Astrocyte (in vitro differentiated cells and primary cell): Measurements from ENCODE around the gene PEX14. TPM values are rescaled to one million over a fixed set of nuclear protein-coding genes. Genes with fewer than 3 reads are reported as not detected.

Experiments used
- DNase-seq: peaks from one replicate; pipeline ENCODE4 v3.0.0-alpha.2; 2010; ENCODE audit warnings: low read depth
- FAIRE-seq: peaks from 2 replicates; lab custom pipeline; 2011; peaks lifted over from hg19 to GRCh38; lab: Jason Lieb, UNC
- H2AFZ ChIP-seq: 2 replicates; pipeline ENCODE4 v1.6.0; 2012; ENCODE audit warnings: low read depth, low read length, inconsistent platforms
- H3K27ac ChIP-seq: 2 replicates; pipeline ENCODE4 v1.5.1; 2011; ENCODE audit warnings: low read depth, low read length, inconsistent platforms
- H3K27me3 ChIP-seq: 2 replicates; pipeline ENCODE4 v1.6.0; 2011; ENCODE audit warnings: low read length, inconsistent platforms; ENCODE audit not compliant: insufficient read depth
- H3K36me3 ChIP-seq: 2 replicates; pipeline ENCODE4 v1.5.1; 2011; ENCODE audit warnings: low read length, inconsistent platforms; ENCODE audit not compliant: insufficient read depth
- H3K4me1 ChIP-seq: 2 replicates; pipeline ENCODE4 v1.5.1; 2011; ENCODE audit warnings: low read length, inconsistent platforms; ENCODE audit not compliant: insufficient read depth
- H3K4me2 ChIP-seq: 2 replicates; pipeline ENCODE4 v1.6.0; 2012; ENCODE audit warnings: low read length, inconsistent platforms
- H3K4me3 ChIP-seq: 2 replicates; pipeline ENCODE4 v1.5.1; 2011; ENCODE audit warnings: low read depth, mild to moderate bottlenecking, low read length, inconsistent platforms; ENCODE audit not compliant: insufficient read depth
- H3K79me2 ChIP-seq: 2 replicates; pipeline ENCODE4 v1.6.0; 2012; ENCODE audit warnings: mild to moderate bottlenecking, low read length, inconsistent platforms; ENCODE audit not compliant: insufficient read depth
- H3K9ac ChIP-seq: 2 replicates; pipeline ENCODE4 v1.6.0; 2012; ENCODE audit warnings: mild to moderate bottlenecking, low read length, inconsistent platforms
- H3K9me3 ChIP-seq: 2 replicates; pipeline ENCODE4 v1.5.1; 2012; ENCODE audit warnings: low read depth, mild to moderate bottlenecking, low read length, inconsistent platforms; ENCODE audit not compliant: insufficient read depth
- H4K20me1 ChIP-seq: 2 replicates; pipeline ENCODE4 v1.6.0; 2012; ENCODE audit warnings: low read length, inconsistent platforms; ENCODE audit not compliant: insufficient read depth
- H3K27ac Mint-ChIP-seq: one replicate; pipeline ENCODE4 v1.8.0; 2021; ENCODE audit warnings: mild to moderate bottlenecking, mixed read lengths; ENCODE audit not compliant: unreplicated experiment
- H3K27me3 Mint-ChIP-seq: one replicate; pipeline ENCODE4 v1.8.0; 2021; ENCODE audit warnings: low read depth, mixed read lengths; ENCODE audit not compliant: unreplicated experiment
- H3K36me3 Mint-ChIP-seq: one replicate; pipeline ENCODE4 v1.8.0; 2021; ENCODE audit warnings: low read depth, mixed read lengths; ENCODE audit not compliant: unreplicated experiment
- H3K4me1 Mint-ChIP-seq: one replicate; pipeline ENCODE4 v1.8.0; 2021; ENCODE audit warnings: low read depth, mixed read lengths; ENCODE audit not compliant: unreplicated experiment
- H3K4me3 Mint-ChIP-seq: one replicate; pipeline ENCODE4 v1.8.0; 2021; ENCODE audit warnings: mild to moderate bottlenecking, moderate library complexity, mixed read lengths; ENCODE audit not compliant: unreplicated experiment
- H3K9me3 Mint-ChIP-seq: one replicate; pipeline ENCODE4 v1.8.0; 2021; ENCODE audit warnings: mild to moderate bottlenecking, mixed read lengths; ENCODE audit not compliant: unreplicated experiment
- EZH2 ChIP-seq: IDR thresholded peaks from 2 replicates; pipeline ENCODE4 v1.6.1; 2012; ENCODE audit warnings: mild to moderate bottlenecking, low read length, inconsistent platforms; ENCODE audit not compliant: insufficient read depth
- total RNA-seq: library from RNA; stranded (reverse); gene quantifications from 2 replicates; pipeline ENCODE4 v1.2.1, GENCODE V29; 2021
- TF ChIP-seq, protein P1 (sequence below): IDR thresholded peaks from 2 replicates; pipeline ENCODE4 v1.5.1; 2011; ENCODE audit warnings: low read depth, mild to moderate bottlenecking, inconsistent platforms, low read length, moderate library complexity; ENCODE audit not compliant: insufficient read depth

PEX14 gene
- total RNA-seq, 1 donor from 2014 or later = 23.3 TPM

GRCh38 chr1:10564063-10564462 lies 89.3 kb downstream of the PEX14 start:
- Histone ChIP-seq H3K36me3 (no peaks in the 10 kb centered on the region), H2AFZ (no peak overlapping the region), H3K9me3 (no peaks in the 10 kb centered on the region), H3K4me2 (no peak overlapping the region), H3K79me2 (peaks cover 2% of the 10 kb centered on the region), H3K27me3 (no peaks in the 10 kb centered on the region), H3K27ac (no peak overlapping the region), H3K4me1 (no peaks in the 10 kb centered on the region), H3K9ac (no peak overlapping the region), H3K4me3 (no peak overlapping the region), H4K20me1 (no peaks in the 10 kb centered on the region)
- no peak overlapping the region for H3K4me3 Mint-ChIP-seq
- peaks cover 7% of the 10 kb centered on the region for H3K36me3 Mint-ChIP-seq
- no peak overlapping the region for H3K27ac Mint-ChIP-seq
- FAIRE-seq (no peak), DNase-seq (no peak)
- TF ChIP-seq EZH2 = no peak
- TF ChIP-seq, protein P1, sequence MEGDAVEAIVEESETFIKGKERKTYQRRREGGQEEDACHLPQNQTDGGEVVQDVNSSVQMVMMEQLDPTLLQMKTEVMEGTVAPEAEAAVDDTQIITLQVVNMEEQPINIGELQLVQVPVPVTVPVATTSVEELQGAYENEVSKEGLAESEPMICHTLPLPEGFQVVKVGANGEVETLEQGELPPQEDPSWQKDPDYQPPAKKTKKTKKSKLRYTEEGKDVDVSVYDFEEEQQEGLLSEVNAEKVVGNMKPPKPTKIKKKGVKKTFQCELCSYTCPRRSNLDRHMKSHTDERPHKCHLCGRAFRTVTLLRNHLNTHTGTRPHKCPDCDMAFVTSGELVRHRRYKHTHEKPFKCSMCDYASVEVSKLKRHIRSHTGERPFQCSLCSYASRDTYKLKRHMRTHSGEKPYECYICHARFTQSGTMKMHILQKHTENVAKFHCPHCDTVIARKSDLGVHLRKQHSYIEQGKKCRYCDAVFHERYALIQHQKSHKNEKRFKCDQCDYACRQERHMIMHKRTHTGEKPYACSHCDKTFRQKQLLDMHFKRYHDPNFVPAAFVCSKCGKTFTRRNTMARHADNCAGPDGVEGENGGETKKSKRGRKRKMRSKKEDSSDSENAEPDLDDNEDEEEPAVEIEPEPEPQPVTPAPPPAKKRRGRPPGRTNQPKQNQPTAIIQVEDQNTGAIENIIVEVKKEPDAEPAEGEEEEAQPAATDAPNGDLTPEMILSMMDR = no peak
- no peaks in the 10 kb centered on the region for H3K27me3 Mint-ChIP-seq
- peaks cover 8% of the 10 kb centered on the region for H3K9me3 Mint-ChIP-seq
- peaks cover 2% of the 10 kb centered on the region for H3K4me1 Mint-ChIP-seq

- Histone ChIP-seq H3K27me3 (no peaks in the 10 kb centered on the region), H3K79me2 (peaks cover 2% of the 10 kb centered on the region), H3K9me3 (no peaks in the 10 kb centered on the region), H4K20me1 (no peaks in the 10 kb centered on the region), H3K27ac (no peak overlapping the region), H3K36me3 (no peaks in the 10 kb centered on the region), H3K4me3 (no peak overlapping the region), H2AFZ (no peak overlapping the region), H3K4me2 (no peak overlapping the region), H3K4me1 (no peaks in the 10 kb centered on the region), H3K9ac (no peak overlapping the region)
- Mint-ChIP-seq H3K9me3 (no peaks in the 10 kb centered on the region), H3K27me3 (no peaks in the 10 kb centered on the region), H3K36me3 (peaks cover 5% of the 10 kb centered on the region), H3K4me3 (no peak overlapping the region), H3K4me1 (peaks cover 6% of the 10 kb centered on the region), H3K27ac (no peak overlapping the region)
- DNase-seq (no peak), FAIRE-seq (no peak)
- TF ChIP-seq, protein P1 = no peak
- no peak for TF ChIP-seq EZH2
Measured at GRCh38 chr1:10569531-10569930, 94.8 kb downstream of the PEX14 start.

GRCh38 chr1:10575616-10576015 lies 100.9 kb downstream of the PEX14 start:
- H3K4me3 ChIP-seq = no peak overlapping the region
- H3K9me3 ChIP-seq = no peaks in the 10 kb centered on the region
- peak; percentile 94 for FAIRE-seq
- no peaks in the 10 kb centered on the region for H4K20me1 ChIP-seq
- TF ChIP-seq, protein P1 = no peak
- no peak for TF ChIP-seq EZH2
- no peak overlapping the region for H2AFZ ChIP-seq
- peak overlapping the region; percentile 58 for H3K27ac ChIP-seq
- no peaks in the 10 kb centered on the region for H3K36me3 ChIP-seq
- no peaks in the 10 kb centered on the region for H3K79me2 ChIP-seq
- no peaks in the 10 kb centered on the region for H3K27me3 Mint-ChIP-seq
- peak overlapping the region; percentile 35 for H3K4me2 ChIP-seq
- peaks cover 18% of the 10 kb centered on the region for H3K4me1 Mint-ChIP-seq
- H3K4me3 Mint-ChIP-seq = no peak overlapping the region
- H3K27ac Mint-ChIP-seq = peak overlapping the region; percentile 89
- H3K9ac ChIP-seq = no peak overlapping the region
- H3K4me1 ChIP-seq = peaks cover 5% of the 10 kb centered on the region
- no peaks in the 10 kb centered on the region for H3K9me3 Mint-ChIP-seq
- H3K27me3 ChIP-seq = no peaks in the 10 kb centered on the region
- peaks cover 6% of the 10 kb centered on the region for H3K36me3 Mint-ChIP-seq
- peak; percentile 80 for DNase-seq
